GM12878 (cell line): Measurements from ENCODE around the gene TMCO6. TPM values are rescaled to one million over a fixed set of nuclear protein-coding genes. Genes with fewer than 3 reads are reported as not detected.

Source experiments
- ATAC-seq: fragments of 200-7000 bp; cut with Tn5 transposase; 3 replicates; pipeline ENCODE4 v1.9.1; 2020; ENCODE audit warnings: mild to moderate bottlenecking, moderate library complexity
- BruUV-seq: library from RNA; stranded (reverse); fragments of 400-500 nt; replicated peaks from 2 replicates; lab custom pipeline; 2021; lab: Mats Ljungman, UMichigan
- CTCF ChIA-PET: fragments of 300-600 bp; sonication (Branson Sonifier 250); formaldehyde crosslinking; extraction: SDS; loops from one replicate; lab custom pipeline; 2021; ENCODE audit warnings: inconsistent platforms; lab: Yijun Ruan, JAX
- POLR2A ChIA-PET: fragments of 350-600 bp; formaldehyde crosslinking; extraction: SDS; loops from one replicate; lab custom pipeline; 2021; ENCODE audit warnings: inconsistent platforms; lab: Charles Lee
- RAD21 ChIA-PET: fragments of 300-600 bp; sonication (Branson Sonifier 250); formaldehyde crosslinking; loops from one replicate; lab custom pipeline; 2023; ENCODE audit warnings: antibody characterized with exemption; ENCODE audit not compliant: unreplicated experiment; lab: Charles Lee
- SMC1A ChIA-PET: fragments of 300-600 bp; sonication (Branson Sonifier 250); formaldehyde crosslinking; loops from one replicate; lab custom pipeline; 2023; ENCODE audit not compliant: unreplicated experiment, uncharacterized antibody; lab: Charles Lee
- DNase-seq: peaks from one replicate; pipeline ENCODE4 v3.0.0-alpha.2; 2011; ENCODE audit warnings: low read depth, low spot score
- FAIRE-seq: peaks from 3 replicates; lab custom pipeline; 2011; peaks lifted over from hg19 to GRCh38; lab: Jason Lieb, UNC
- H2AFZ ChIP-seq: 2 replicates; pipeline ENCODE4 v1.6.0; 2011; ENCODE audit warnings: low read depth, low read length, control low read depth; ENCODE audit not compliant: control insufficient read depth
- H3K27ac ChIP-seq: 2 replicates; pipeline ENCODE4 v1.5.1; 2011; ENCODE audit warnings: control low read depth; ENCODE audit not compliant: control insufficient read depth, insufficient read depth
- H3K27me3 ChIP-seq, 2 experiments: replicated peaks in 1 of 2; 2 replicates each; pipeline versions ENCODE4 v1.6.0 to v1.6.1; 2011; ENCODE audit warnings: low read length in 1 of 2; ENCODE audit not compliant: control insufficient read depth in 2 of 2, insufficient read depth in 2 of 2
- H3K36me3 ChIP-seq, 2 experiments: 2 replicates each; pipeline ENCODE4 v1.5.1; 2011; ENCODE audit warnings: low read length in 1 of 2; ENCODE audit not compliant: control insufficient read depth in 2 of 2, insufficient read depth in 2 of 2
- H3K4me1 ChIP-seq: 2 replicates; pipeline ENCODE4 v1.6.1; 2011; ENCODE audit warnings: mild to moderate bottlenecking, low read length, moderate library complexity, mixed read lengths; ENCODE audit not compliant: control insufficient read depth, insufficient read depth
- H3K4me2 ChIP-seq: 2 replicates; pipeline ENCODE4 v1.6.0; 2011; ENCODE audit warnings: control low read depth; ENCODE audit not compliant: control insufficient read depth, insufficient read depth
- H3K4me3 ChIP-seq: fragments of 200-600 bp; sonication (generic); 2 replicates; pipeline ENCODE4 v1.5.1; 2016
- H3K79me2 ChIP-seq: 2 replicates; pipeline ENCODE4 v1.6.0; 2011; ENCODE audit warnings: low read length; ENCODE audit not compliant: control insufficient read depth, insufficient read depth
- H3K9ac ChIP-seq: 2 replicates; pipeline ENCODE4 v1.8.0; 2011; ENCODE audit warnings: low read length, control low read depth, mixed read lengths; ENCODE audit not compliant: control insufficient read depth, insufficient read depth
- H3K9me3 ChIP-seq: replicated peaks from 3 replicates; pipeline ENCODE4 v1.5.1; 2011; ENCODE audit warnings: mild to moderate bottlenecking, low read length; ENCODE audit not compliant: control insufficient read depth, insufficient read depth
- H4K20me1 ChIP-seq: 2 replicates; pipeline ENCODE4 v1.6.0; 2011; ENCODE audit not compliant: control insufficient read depth, insufficient read depth
- CHD2 ChIP-seq: IDR thresholded peaks from 2 replicates; pipeline ENCODE4 v1.6.1; 2011; ENCODE audit warnings: low read depth, low read length, improper control_type of control experiment, borderline replicate concordance
- FOS ChIP-seq: IDR thresholded peaks from 3 replicates; pipeline ENCODE4 v1.6.1; 2011; ENCODE audit warnings: borderline replicate concordance; ENCODE audit not compliant: insufficient read length; ENCODE audit errors: extremely low read depth
- HDAC6 ChIP-seq: fragments of 200-600 bp; sonication (generic); IDR thresholded peaks from one replicate; pipeline ENCODE4 v1.8.0; 2017; ENCODE audit warnings: antibody characterized with exemption; ENCODE audit not compliant: unreplicated experiment
- IKZF1 ChIP-seq: fragments of 450-650 bp; conservative IDR thresholded peaks from 2 replicates; pipeline ENCODE4 v1.6.1; 2017; ENCODE audit warnings: antibody characterized with exemption, mild to moderate bottlenecking
- IRF4 ChIP-seq: IDR thresholded peaks from 2 replicates; pipeline ENCODE4 v1.6.1; 2011; ENCODE audit warnings: low read depth, low read length
- POLR2AphosphoS2 ChIP-seq: IDR thresholded peaks from 2 replicates; pipeline ENCODE4 v1.6.1; 2011; ENCODE audit warnings: low read depth, mild to moderate bottlenecking, low read length, improper control_type of control experiment, moderate library complexity
- SREBF2 ChIP-seq: IDR thresholded peaks from 2 replicates; pipeline ENCODE4 v1.6.1; 2012; ENCODE audit warnings: mild to moderate bottlenecking, low read length
- ZNF274 ChIP-seq: IDR thresholded peaks from one replicate; pipeline ENCODE4 v1.8.0; 2011; ENCODE audit not compliant: insufficient read length, insufficient read depth
- ZNF622 ChIP-seq: fragments of 450-650 bp; IDR thresholded peaks from 2 replicates; pipeline ENCODE4 v1.6.1; 2017; ENCODE audit warnings: mild to moderate bottlenecking, inconsistent platforms
- WGBS: methylation state at CpG from one replicate; pipeline ENCODE4 v1.1.6; 2016; ENCODE audit warnings: low lambda C conversion rate; ENCODE audit not compliant: insufficient replicate concordance, insufficient coverage; ENCODE audit errors: missing lambda C conversion rate; 5-methylcytosine and 5-hydroxymethylcytosine counted together
- in situ Hi-C: fragments of 300-500 bp; cut with MboI; formaldehyde crosslinking; loops from 9 replicates; pipeline ENCODE4 v1.14.3; 2018; ENCODE audit warnings: mixed read lengths
- intact Hi-C: fragments of 100-400 bp; cut with micrococcal nuclease; formaldehyde crosslinking; loops from one replicate; pipeline ENCODE4 v1.14.2; 2022; ENCODE audit not compliant: unreplicated experiment
- polyA plus RNA-seq, 11 experiments: library from polyadenylated mRNA; depleted of rRNA in 4 of 11; unstranded in 6 of 11; stranded (reverse) in 5 of 11; fragments of >200 nt; fragmentation: Nextera tagmentation in 4 of 11; fragmentation: Illumina TruSeq in 1 of 11; extraction: Ambion mirVana in 4 of 11; extraction: Trizol in 1 of 11; gene quantifications; 1 replicate in 1 of 11; 2 replicates in 10 of 11; pipeline versions ENCODE4 v1.2.1 to v1.2.3, GENCODE V29; 2011 to 2016; ENCODE audit warnings: inconsistent platforms in 2 of 11, missing spikeins in 2 of 11, low read depth in 1 of 11
- total RNA-seq, 4 experiments: library from RNA; depleted of rRNA in 3 of 4; stranded (reverse); fragments of >200 nt in 3 of 4; fragmentation: Illumina TruSeq in 1 of 4; extraction: Trizol in 1 of 4; gene quantifications; 2 replicates each; pipeline versions ENCODE4 v1.2.1 to v1.2.3, GENCODE V29; 2013 to 2021
- TF ChIP-seq, protein P1 (sequence below): fragments of 450-650 bp; IDR thresholded peaks from 2 replicates; pipeline ENCODE4 v1.6.1; 2017; ENCODE audit warnings: low read depth, mild to moderate bottlenecking, moderate library complexity
- TF ChIP-seq, protein P2 (sequence below): IDR thresholded peaks from 2 replicates; pipeline ENCODE4 v1.6.1; 2011; ENCODE audit warnings: low read depth, mild to moderate bottlenecking, low read length, moderate library complexity, borderline replicate concordance; ENCODE audit errors: extremely low read depth

The TMCO6 gene
- total and polyA plus RNA-seq, 10 of the 15 experiments (the other 5 are each of a cell fraction or from before 2014, with no cell fraction given) = 4.1 to 21.6 (median 11.7) TPM

DNA sequence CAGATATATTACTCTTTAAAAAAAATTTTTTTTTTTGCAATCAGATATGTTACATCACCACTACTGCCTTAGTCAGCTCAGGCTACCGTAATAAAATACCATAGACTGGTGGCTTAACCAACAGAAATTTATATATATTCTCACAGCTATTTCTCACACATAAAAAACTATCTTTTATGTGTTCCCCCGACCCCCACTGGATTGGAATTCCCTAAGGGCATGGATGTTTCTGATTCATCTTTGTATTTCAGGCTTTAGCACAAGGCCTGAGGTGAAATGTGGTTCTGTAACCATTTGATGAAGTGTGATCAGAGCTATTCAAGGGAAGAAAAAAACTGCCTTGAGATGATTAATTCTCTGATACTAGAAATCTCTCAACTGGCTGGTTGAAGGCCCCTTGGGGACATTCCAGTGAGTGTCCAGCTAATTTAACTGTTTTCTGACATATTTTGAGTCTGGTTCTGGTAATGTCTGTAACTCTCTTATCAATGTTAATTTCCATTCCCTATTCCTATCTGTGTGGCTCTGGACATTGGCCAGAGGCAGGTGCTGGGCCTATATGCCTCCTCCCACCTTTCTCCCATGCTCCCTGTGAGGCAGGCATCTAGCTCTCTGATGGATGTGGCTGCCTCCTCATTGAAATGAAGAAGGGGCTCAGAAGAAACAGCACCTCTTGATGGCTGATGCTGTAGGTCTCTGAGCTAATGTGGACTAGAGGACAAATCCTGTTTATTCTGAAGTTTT, 8.8 kb upstream of the TMCO6 start (continued):
- TF ChIP-seq HDAC6 (no peak), IRF4 (no peak), POLR2AphosphoS2 (no peak), ZNF622 (no peak), IKZF1 (no peak), SREBF2 (no peak), FOS (no peak)
- TF ChIP-seq, protein P1, sequence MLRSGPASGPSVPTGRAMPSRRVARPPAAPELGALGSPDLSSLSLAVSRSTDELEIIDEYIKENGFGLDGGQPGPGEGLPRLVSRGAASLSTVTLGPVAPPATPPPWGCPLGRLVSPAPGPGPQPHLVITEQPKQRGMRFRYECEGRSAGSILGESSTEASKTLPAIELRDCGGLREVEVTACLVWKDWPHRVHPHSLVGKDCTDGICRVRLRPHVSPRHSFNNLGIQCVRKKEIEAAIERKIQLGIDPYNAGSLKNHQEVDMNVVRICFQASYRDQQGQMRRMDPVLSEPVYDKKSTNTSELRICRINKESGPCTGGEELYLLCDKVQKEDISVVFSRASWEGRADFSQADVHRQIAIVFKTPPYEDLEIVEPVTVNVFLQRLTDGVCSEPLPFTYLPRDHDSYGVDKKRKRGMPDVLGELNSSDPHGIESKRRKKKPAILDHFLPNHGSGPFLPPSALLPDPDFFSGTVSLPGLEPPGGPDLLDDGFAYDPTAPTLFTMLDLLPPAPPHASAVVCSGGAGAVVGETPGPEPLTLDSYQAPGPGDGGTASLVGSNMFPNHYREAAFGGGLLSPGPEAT = no peak
- TF ChIP-seq, protein P2, sequence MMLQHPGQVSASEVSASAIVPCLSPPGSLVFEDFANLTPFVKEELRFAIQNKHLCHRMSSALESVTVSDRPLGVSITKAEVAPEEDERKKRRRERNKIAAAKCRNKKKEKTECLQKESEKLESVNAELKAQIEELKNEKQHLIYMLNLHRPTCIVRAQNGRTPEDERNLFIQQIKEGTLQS = no peak
- TF ChIP-seq, all 136 proteins: peak for 0

DNA sequence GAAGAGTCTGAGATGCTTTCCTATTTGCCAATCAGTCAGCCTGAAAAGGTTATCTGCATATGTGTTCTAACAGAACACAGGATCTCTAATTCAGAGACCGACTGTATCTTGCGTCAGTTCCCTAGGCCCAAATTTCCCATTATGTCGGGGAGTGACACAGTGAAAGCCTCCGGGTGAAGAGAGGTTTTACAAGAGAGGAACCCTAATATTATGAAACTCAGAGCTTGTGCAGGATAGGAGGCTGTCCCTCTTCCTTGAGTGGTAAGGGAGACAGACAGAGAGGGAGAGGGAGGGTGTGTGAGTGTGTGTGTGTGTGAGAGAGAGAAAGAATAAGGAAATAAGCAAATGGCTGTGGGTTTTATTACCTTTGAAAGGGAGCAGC, 8.2 kb upstream of the TMCO6 start:
- H3K36me3 ChIP-seq = no peaks in the 10 kb centered on the region
- no peaks in the 10 kb centered on the region for H4K20me1 ChIP-seq
- SMC1A ChIA-PET = interaction anchor here (1.2 kb wide), 1 partner anchor 257 kb away, joined by 3 read pairs; no protein-coding TSS in a partner anchor
- H3K9me3 ChIP-seq = peaks cover 1% of the 10 kb centered on the region; the same call in 1 of the 3 replicates
- peaks cover 13% of the 10 kb centered on the region for H3K4me1 ChIP-seq
- no peak for DNase-seq
- intact Hi-C loops (no loop called here), in situ Hi-C loops (no loop called here)
- no peak for TF ChIP-seq CHD2
- no peak for TF ChIP-seq ZNF274
- WGBS = 87% methylated on average over 4 of the region's 4 CpGs
- no peak overlapping the region for H3K4me3 ChIP-seq
- H3K79me2 ChIP-seq = no peaks in the 10 kb centered on the region
- no peak overlapping the region for H3K27ac ChIP-seq
- ATAC-seq = no peak
- CTCF ChIA-PET = interaction anchor here (2.1 kb wide), 1 partner anchor 258 kb away, joined by 7 read pairs; no protein-coding TSS in a partner anchor
- H3K4me2 ChIP-seq = no peak overlapping the region
- POLR2A ChIA-PET = no interaction called here
- no TSS peak for BruUV-seq
- FAIRE-seq = no peak
- H2AFZ ChIP-seq = no peak overlapping the region
- RAD21 ChIA-PET = no interaction called here
- H3K9ac ChIP-seq = no peak overlapping the region
- peaks cover 3 to 4% of the 10 kb centered on the region in 2 experiments; a peak in 2 of 4 replicates for H3K27me3 ChIP-seq
